Ascending aorta (tissue), 2 donors: ENCODE results near the gene RIMBP2. TPM values are rescaled to one million over a fixed set of nuclear protein-coding genes. Genes with fewer than 3 reads are reported as not detected.

Experiments
- DNase-seq, 2 donors: peaks; one replicate each; pipeline ENCODE4 v3.0.0-alpha.2; 2019; ENCODE audit warnings: low spot score in 2 of 2
- H3K27ac ChIP-seq, 2 donors: fragments of 200-600 bp; sonication (generic); one replicate each; pipeline ENCODE4 v1.5.1; 2016 to 2017; ENCODE audit warnings: mild to moderate bottlenecking in 1 of 2
- H3K27me3 ChIP-seq: fragments of 200-600 bp; sonication (generic); one replicate; pipeline ENCODE4 v1.5.1; 2017
- H3K36me3 ChIP-seq, 2 donors: fragments of 200-600 bp; sonication (generic); one replicate each; pipeline ENCODE4 v1.5.1; 2016
- H3K4me1 ChIP-seq, 2 donors: fragments of 200-600 bp; sonication (generic); one replicate each; pipeline ENCODE4 v1.5.1; 2016 to 2017; ENCODE audit warnings: mild to moderate bottlenecking in 1 of 2
- H3K4me3 ChIP-seq, 2 donors: fragments of 200-600 bp; sonication (generic); one replicate each; pipeline ENCODE4 v1.5.1; 2016 to 2017; ENCODE audit warnings: mild to moderate bottlenecking in 1 of 2
- H3K9me3 ChIP-seq, 2 donors: fragments of 200-600 bp; sonication (generic); one replicate each; pipeline ENCODE4 v1.5.1; 2016
- CTCF ChIP-seq, 3 experiments: fragments of 200-600 bp in 2 of 3; fragments of 450-650 bp in 1 of 3; sonication (generic) in 2 of 3; IDR thresholded peaks; one replicate each; pipeline ENCODE4 v1.5.1; 2016 to 2019; ENCODE audit warnings: antibody characterized with exemption in 3 of 3, mild to moderate bottlenecking in 1 of 3, moderate library complexity in 1 of 3
- intact Hi-C: fragments of 100-400 bp; cut with DNase I; formaldehyde crosslinking; loops from one replicate; pipeline ENCODE4 v1.15.1; 2023
- total RNA-seq: library from RNA; depleted of rRNA; stranded (reverse); fragments of >200 nt; gene quantifications from one replicate; pipeline ENCODE4 v1.1.0, GENCODE V29; 2016

Gene RIMBP2
- total RNA-seq, 1 donor from 2014 or later, result not detected

GRCh38 chr12:130473266-130473665 lies 242.8 kb downstream of the RIMBP2 start:
- intact Hi-C loops, result no loop called here
- DNase-seq, result no peak
- no peaks in the 10 kb centered on the region for H3K27me3 ChIP-seq
- TF ChIP-seq CTCF (IDR thresholded peaks at IDR 0.05), result no peak
- H3K9me3 ChIP-seq, result no peaks in the 10 kb centered on the region
- no peak overlapping the region for H3K4me3 ChIP-seq
- H3K36me3 ChIP-seq, result no peaks in the 10 kb centered on the region
- H3K27ac ChIP-seq, result no peak overlapping the region
- H3K4me1 ChIP-seq, result no peaks in the 10 kb centered on the region

GRCh38 chr12:130470969-130471368 lies 245.1 kb downstream of the RIMBP2 start:
- DNase-seq, result no peak
- intact Hi-C loops, result no loop called here

GRCh38 chr12:130469552-130469951 lies 246.5 kb downstream of the RIMBP2 start:
- DNase-seq, result no peak
- no peak for TF ChIP-seq CTCF (IDR thresholded peaks at IDR 0.05)
- no peak overlapping the region for H3K27ac ChIP-seq

More at GRCh38 chr12:130470969-130471368, 245.1 kb downstream of the RIMBP2 start:
- Histone ChIP-seq H3K4me1 (no peaks in the 10 kb centered on the region), H3K27ac (no peak overlapping the region), H3K27me3 (no peaks in the 10 kb centered on the region), H3K36me3 (no peaks in the 10 kb centered on the region), H3K4me3 (no peak overlapping the region), H3K9me3 (no peaks in the 10 kb centered on the region)
- TF ChIP-seq CTCF (IDR thresholded peaks at IDR 0.05), result no peak

GRCh38 chr12:130468700-130469245 lies 247.3 kb downstream of the RIMBP2 start:
- Histone ChIP-seq H3K4me1 (no peaks in the 10 kb centered on the region), H3K36me3 (no peaks in the 10 kb centered on the region), H3K4me3 (no peak overlapping the region), H3K9me3 (no peaks in the 10 kb centered on the region), H3K27me3 (no peaks in the 10 kb centered on the region), H3K27ac (no peak overlapping the region)
- no peak for TF ChIP-seq CTCF (IDR thresholded peaks at IDR 0.05)
- intact Hi-C loops, result no loop called here
- no peak for DNase-seq

More at GRCh38 chr12:130469552-130469951, 246.5 kb downstream of the RIMBP2 start:
- intact Hi-C loops, result no loop called here
- Histone ChIP-seq H3K4me3 (no peak overlapping the region), H3K36me3 (no peaks in the 10 kb centered on the region), H3K9me3 (no peaks in the 10 kb centered on the region), H3K27me3 (no peaks in the 10 kb centered on the region), H3K4me1 (no peaks in the 10 kb centered on the region)

GRCh38 chr12:130468186-130468585 lies 247.9 kb downstream of the RIMBP2 start:
- no peak for DNase-seq
- H3K27me3 ChIP-seq, result no peaks in the 10 kb centered on the region
- no peaks in the 10 kb centered on the region for H3K4me1 ChIP-seq
- no peak overlapping the region for H3K4me3 ChIP-seq
- intact Hi-C loops, result no loop called here
- H3K36me3 ChIP-seq, result no peaks in the 10 kb centered on the region
- no peak for TF ChIP-seq CTCF (IDR thresholded peaks at IDR 0.05)
- no peak overlapping the region for H3K27ac ChIP-seq
- no peaks in the 10 kb centered on the region for H3K9me3 ChIP-seq

GRCh38 chr12:130465626-130466025 lies 250.5 kb downstream of the RIMBP2 start:
- DNase-seq, result no peak
- H3K27me3 ChIP-seq, result no peaks in the 10 kb centered on the region
- H3K9me3 ChIP-seq, result no peaks in the 10 kb centered on the region
- no peak overlapping the region for H3K27ac ChIP-seq
- intact Hi-C loops, result no loop called here
- TF ChIP-seq CTCF (IDR thresholded peaks at IDR 0.05), result no peak
- no peak overlapping the region for H3K4me3 ChIP-seq
- H3K4me1 ChIP-seq, result no peaks in the 10 kb centered on the region
- H3K36me3 ChIP-seq, result no peaks in the 10 kb centered on the region
